HuH-7 (cell line): ENCODE results near the gene C1orf94.
"Not testable (repeated sequence)": the region's sequence is repeated elsewhere in the genome, so short reads cannot be mapped to it uniquely, and the experiment has no call there.

Experiments used
- DNase-seq: peaks from one replicate; pipeline ENCODE4 v3.0.0; 2011; ENCODE audit warnings: low spot score

Gene C1orf94

GRCh38 chr1:34164771-34165391 lies 11.8 kb upstream of the C1orf94 start, which contains the start of gene CSMD2:
Gene CSMD2, minus strand, starts transcription at chr1:34165230. Its CDS starts 133 bp downstream, at chr1:34165097.
- no peak for DNase-seq

DNA sequence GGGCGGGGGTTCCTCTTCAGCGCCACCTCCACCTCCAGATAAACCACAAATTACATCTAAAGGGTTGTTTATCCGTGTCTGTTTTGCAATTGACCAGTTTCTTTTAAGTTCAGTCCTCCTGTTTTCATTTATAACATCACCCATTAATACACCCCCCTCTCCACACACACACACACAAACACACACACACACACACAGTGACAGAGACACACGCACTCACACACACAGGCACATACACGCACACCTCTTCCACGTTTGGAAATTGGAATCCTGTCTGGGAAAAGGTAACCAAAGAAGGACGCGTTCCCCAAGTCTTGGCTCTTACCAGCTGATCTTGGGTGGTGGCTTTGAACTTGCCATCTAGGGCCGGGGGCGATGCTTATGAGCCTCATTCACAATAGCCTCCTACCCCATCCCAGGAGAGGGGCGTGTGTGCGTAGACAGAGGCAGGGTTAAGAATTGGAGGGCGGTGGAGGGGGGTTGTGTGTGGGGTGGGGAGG lies 11.2 kb upstream of the C1orf94 start:
- no peak for DNase-seq

DNA sequence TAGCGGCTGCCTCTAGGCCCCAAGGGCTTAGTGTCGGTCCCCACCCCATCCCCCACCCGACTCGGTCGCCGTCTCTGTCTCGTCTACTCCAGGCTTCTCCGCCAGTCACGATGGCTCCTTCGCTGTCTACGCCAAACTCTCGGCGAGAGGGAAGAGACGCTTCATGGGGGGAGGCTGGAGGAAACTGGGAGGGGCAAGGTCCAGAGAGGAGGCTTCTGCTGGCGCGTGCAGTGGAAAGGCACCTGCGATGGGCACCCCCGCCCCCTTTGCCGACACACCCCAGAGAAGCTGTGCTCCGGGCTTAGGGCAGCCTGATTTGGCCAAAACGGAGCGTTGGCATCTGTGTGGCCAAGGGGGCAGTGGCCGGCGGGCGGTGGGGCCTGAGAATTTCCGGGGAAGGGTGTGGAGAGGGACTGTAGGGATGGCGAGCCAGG lies 10.5 kb upstream of the C1orf94 start:
- DNase-seq: no peak

DNA sequence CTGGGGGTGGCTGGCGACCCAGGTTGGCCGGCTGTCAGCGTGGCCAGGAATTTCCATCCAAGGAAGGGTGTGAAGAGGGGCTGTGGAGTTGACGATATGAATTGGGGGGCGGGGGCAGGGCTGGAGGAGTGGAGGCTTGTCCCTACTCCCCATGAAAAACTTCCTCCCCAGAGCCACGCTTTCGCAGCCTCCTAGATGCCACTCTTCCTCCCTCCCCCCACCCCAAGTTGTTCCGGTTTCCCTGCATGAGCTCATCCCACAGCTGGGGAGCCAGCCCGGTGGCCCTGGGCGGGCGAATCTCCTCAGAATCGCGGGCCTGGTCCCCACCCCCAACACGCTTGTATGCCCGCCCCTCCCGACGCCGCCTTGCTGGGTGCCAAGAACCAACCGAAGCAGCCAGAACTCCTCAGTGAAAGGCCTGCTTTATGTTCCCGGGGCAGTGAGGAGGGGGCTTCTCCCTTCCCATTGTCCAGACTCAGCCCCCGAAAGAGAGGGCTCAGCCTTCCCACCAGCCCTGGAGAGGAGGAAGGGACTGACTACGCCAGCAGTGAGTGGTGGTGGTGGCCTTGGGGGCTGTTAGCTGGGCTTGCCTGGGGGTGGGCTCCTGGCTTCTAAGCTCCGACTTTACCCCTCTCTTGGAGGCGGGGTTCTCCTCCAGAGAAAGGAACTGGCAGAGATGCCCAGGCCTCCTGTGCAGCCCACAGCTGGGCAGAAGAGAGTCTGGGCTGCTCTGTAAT lies 9.9 kb upstream of the C1orf94 start:
- no peak for DNase-seq

DNA sequence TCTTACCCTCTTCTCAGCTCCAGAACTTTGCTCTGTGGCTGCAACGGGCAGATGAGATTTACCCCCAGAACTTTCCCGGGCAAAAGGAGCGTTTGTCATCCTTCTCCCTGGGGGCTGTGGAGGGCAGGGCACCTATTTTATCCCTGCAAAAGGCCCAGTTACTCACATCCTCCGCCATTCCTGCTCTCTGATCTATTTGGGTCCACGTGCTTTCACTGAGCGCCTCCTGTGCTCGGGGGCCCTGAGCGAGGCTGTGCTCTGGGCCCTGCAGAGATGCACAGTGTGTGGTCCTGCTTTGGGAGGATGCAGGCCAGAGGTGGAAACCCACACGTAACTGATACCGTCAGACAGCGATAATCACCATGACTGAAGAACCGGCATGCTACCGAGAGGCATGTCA lies 9.3 kb upstream of the C1orf94 start:
- DNase-seq: no peak

DNA sequence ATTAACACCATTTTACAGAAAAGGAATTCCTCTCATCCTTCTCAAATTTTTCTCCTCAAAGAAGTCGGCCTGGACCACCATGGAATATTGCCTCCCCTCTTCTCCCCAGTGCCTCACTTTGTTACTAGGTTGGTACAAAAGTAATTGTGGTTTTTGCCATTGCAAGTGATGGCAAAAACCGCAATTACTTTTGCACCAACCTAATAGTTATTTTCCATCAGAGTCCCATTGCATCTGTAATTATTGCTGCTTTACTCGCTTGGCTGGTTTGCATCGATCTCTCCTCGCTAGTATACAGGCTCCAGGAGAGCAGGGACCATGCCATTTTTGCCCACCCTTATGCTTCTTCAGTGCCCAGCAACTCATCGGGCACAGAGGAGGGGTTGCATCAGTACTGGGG lies 963 bp upstream of the C1orf94 start:
- no peak for DNase-seq

GRCh38 chr1:34178072-34178471 lies 1.4 kb downstream of the C1orf94 start:
- no peak for DNase-seq

- DNase-seq: not testable (repeated sequence)
Measured at GRCh38 chr1:34183381-34183780, 6.7 kb downstream of the C1orf94 start.

DNA sequence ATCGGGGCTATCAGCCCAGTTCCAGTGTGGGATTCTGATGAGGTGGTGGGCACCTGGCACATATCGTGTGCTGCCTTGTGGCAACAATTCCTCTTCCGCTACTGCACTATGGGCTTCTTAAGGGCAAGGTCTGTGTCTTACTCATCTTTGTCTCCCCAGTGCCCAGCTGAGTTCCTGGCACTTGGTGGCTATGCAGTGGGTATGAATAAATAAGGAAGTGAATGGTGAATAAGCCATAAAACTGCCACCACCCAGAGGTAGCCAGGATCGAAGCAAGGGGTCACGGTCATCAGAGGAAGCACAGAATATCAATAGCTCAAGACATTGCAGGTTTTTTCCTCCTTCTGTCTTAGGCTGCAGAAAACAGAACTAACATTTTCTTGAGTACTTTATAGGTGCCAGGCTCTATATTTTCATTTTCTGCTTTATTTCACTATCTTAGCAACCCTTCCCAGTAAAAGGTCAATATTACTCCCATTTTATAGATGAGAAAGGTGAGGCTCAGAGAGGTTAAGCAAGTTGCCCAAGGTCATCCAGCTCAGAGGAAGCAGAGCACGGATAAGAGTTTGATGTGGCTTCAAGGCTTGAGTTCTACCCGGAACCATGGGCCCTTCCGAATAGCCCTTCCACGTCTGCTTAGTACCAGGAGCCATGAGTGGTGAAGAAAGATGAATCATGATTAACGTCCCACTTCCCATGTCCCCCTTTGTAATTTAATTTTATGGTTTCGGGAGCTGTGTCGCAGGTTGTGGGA lies 10.2 kb downstream of the C1orf94 start:
- no peak for DNase-seq

- DNase-seq: no peak
Measured at GRCh38 chr1:34188418-34188817, 11.7 kb downstream of the C1orf94 start.

- no peak for DNase-seq
Measured at GRCh38 chr1:34188985-34189384, 12.3 kb downstream of the C1orf94 start.

DNA sequence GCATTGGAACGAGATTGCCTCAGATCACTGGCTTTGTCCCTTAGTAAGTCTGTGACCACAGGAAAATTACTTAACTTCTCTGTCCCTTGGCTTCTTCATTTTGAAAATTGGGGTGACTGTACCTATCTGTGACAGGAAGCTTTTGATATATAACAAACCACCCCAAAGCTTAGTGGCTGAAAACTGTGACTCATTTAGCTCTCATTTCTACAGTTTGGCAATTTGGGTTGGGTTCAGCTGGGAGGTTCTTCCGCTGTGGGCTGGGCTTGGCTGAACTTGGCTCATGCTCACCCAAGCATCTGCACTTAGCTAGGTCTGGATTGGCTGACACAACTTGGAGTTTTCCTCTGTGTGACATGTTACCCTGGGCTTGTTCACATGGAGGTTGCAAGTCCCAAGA lies 14.0 kb downstream of the C1orf94 start:
- DNase-seq: no peak

DNA sequence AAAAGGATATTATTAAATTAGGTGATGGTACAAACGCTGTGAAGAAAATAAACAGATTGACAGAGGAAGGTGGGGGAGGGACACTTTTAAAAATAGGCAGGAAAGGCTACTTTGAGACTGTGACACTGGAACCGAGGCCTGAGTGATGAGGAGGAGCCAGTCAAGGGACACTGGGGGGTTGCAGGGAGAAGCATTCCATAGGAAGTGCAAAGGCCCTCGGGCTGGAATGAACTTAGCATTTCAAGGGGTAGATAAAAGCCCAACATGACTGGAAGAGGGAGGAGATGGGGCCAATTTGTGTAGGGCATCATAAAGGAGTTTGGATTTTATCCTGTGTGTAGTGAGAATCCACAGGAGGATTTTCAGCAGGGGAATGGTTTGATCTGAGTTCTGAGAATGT lies 15.9 kb downstream of the C1orf94 start:
- DNase-seq: no peak

GRCh38 chr1:34199927-34200326 lies 23.2 kb downstream of the C1orf94 start:
- no peak for DNase-seq

DNA sequence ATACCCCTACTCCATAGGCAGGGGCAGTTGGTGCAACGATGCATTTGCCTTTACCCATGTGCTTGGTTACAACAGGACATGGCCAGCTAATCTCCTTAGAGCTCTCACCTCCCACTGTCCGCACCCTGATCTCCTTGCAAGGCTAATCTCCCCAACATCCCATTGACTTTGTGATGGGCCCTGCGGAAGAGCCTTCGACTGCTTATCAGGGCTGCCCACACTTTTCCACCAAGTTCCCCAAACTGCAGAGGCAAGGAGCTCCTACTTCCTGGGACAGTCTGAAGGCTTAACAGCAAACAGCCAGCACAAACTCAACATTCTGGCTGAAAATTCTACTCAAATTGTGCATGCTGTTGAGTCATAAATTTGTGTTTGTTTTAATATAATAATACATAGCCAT lies 36.0 kb downstream of the C1orf94 start:
- DNase-seq: no peak

GRCh38 chr1:34213956-34214355 lies 37.2 kb downstream of the C1orf94 start:
- no peak for DNase-seq

DNA sequence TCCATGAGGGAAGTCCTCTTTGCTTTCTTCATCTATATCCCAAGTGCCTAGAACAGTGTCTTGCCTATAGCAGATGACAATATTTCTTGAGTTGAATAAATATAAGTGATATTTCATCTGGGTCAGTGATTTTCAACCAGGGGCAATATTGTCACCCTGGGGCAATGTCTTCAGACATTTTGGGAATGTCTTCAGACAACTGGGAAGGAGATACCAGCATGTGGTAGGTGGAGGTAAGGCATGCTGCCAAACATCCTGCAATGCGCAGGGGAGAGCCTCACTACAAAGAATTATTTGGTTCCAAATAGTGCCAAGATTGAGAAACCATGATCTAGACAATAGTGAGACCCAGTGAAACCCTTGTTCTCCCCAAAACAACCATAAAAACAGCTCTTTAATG lies 54.7 kb downstream of the C1orf94 start:
- DNase-seq: no peak

DNA sequence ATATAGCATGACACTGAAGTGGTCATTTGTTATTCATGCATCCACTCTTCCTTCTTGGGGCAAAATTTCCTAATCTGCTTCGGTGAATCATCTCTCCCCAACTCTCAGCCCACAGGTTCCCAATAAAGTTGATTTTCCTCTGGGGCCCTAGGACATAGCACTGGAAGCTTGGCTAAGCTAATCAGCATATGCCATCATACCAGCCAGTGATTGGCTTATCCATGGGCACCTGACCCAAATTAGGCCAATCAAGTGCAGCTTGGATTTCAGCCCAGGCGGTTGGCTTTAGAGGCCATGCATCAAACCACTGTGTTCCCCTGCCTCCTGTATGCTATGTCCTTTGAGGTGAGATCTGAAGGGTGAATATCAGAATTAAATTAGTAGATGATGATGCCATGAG lies 58.9 kb downstream of the C1orf94 start:
- DNase-seq: no peak

GRCh38 chr1:34236089-34236488 lies 59.4 kb downstream of the C1orf94 start:
- no peak for DNase-seq

GRCh38 chr1:34237151-34237815 lies 60.6 kb downstream of the C1orf94 start:
- DNase-seq: no peak

DNA sequence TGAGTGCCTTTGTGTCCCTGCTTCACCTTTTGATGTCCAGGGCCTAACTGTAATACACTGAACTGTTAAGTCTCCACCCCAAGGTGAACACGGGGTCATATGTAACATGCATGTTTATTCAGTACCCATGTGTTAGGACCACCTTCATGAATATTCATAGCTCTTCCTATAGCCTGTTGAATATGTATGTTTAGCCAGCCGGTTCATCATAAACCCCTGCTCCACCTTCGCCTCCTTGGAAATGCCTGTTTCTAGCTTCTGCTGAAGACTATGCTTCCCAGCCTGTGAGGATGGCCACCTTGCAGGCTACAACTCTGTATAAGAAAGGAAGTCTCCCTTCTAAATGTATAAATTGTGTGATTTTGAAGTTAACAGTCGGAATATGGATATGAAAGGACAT lies 69.3 kb downstream of the C1orf94 start:
- DNase-seq: no peak

GRCh38 chr1:34250342-34250741 lies 73.6 kb downstream of the C1orf94 start:
- no peak for DNase-seq
